Astrocyte (in vitro differentiated cells and primary cell): Measurements from ENCODE around the gene NSFL1C. TPM values are rescaled to one million over a fixed set of nuclear protein-coding genes. Genes with fewer than 3 reads are reported as not detected.

Experiments used
- DNase-seq: peaks from one replicate; pipeline ENCODE4 v3.0.0-alpha.2; 2010; ENCODE audit warnings: low read depth
- FAIRE-seq: peaks from 2 replicates; lab custom pipeline; 2011; peaks lifted over from hg19 to GRCh38; lab: Jason Lieb, UNC
- H2AFZ ChIP-seq: 2 replicates; pipeline ENCODE4 v1.6.0; 2012; ENCODE audit warnings: low read depth, low read length, inconsistent platforms
- H3K27ac ChIP-seq: 2 replicates; pipeline ENCODE4 v1.5.1; 2011; ENCODE audit warnings: low read depth, low read length, inconsistent platforms
- H3K27me3 ChIP-seq: 2 replicates; pipeline ENCODE4 v1.6.0; 2011; ENCODE audit warnings: low read length, inconsistent platforms; ENCODE audit not compliant: insufficient read depth
- H3K36me3 ChIP-seq: 2 replicates; pipeline ENCODE4 v1.5.1; 2011; ENCODE audit warnings: low read length, inconsistent platforms; ENCODE audit not compliant: insufficient read depth
- H3K4me1 ChIP-seq: 2 replicates; pipeline ENCODE4 v1.5.1; 2011; ENCODE audit warnings: low read length, inconsistent platforms; ENCODE audit not compliant: insufficient read depth
- H3K4me2 ChIP-seq: 2 replicates; pipeline ENCODE4 v1.6.0; 2012; ENCODE audit warnings: low read length, inconsistent platforms
- H3K4me3 ChIP-seq: 2 replicates; pipeline ENCODE4 v1.5.1; 2011; ENCODE audit warnings: low read depth, mild to moderate bottlenecking, low read length, inconsistent platforms; ENCODE audit not compliant: insufficient read depth
- H3K79me2 ChIP-seq: 2 replicates; pipeline ENCODE4 v1.6.0; 2012; ENCODE audit warnings: mild to moderate bottlenecking, low read length, inconsistent platforms; ENCODE audit not compliant: insufficient read depth
- H3K9ac ChIP-seq: 2 replicates; pipeline ENCODE4 v1.6.0; 2012; ENCODE audit warnings: mild to moderate bottlenecking, low read length, inconsistent platforms
- H3K9me3 ChIP-seq: 2 replicates; pipeline ENCODE4 v1.5.1; 2012; ENCODE audit warnings: low read depth, mild to moderate bottlenecking, low read length, inconsistent platforms; ENCODE audit not compliant: insufficient read depth
- H4K20me1 ChIP-seq: 2 replicates; pipeline ENCODE4 v1.6.0; 2012; ENCODE audit warnings: low read length, inconsistent platforms; ENCODE audit not compliant: insufficient read depth
- H3K27ac Mint-ChIP-seq: one replicate; pipeline ENCODE4 v1.8.0; 2021; ENCODE audit warnings: mild to moderate bottlenecking, mixed read lengths; ENCODE audit not compliant: unreplicated experiment
- H3K27me3 Mint-ChIP-seq: one replicate; pipeline ENCODE4 v1.8.0; 2021; ENCODE audit warnings: low read depth, mixed read lengths; ENCODE audit not compliant: unreplicated experiment
- H3K36me3 Mint-ChIP-seq: one replicate; pipeline ENCODE4 v1.8.0; 2021; ENCODE audit warnings: low read depth, mixed read lengths; ENCODE audit not compliant: unreplicated experiment
- H3K4me1 Mint-ChIP-seq: one replicate; pipeline ENCODE4 v1.8.0; 2021; ENCODE audit warnings: low read depth, mixed read lengths; ENCODE audit not compliant: unreplicated experiment
- H3K4me3 Mint-ChIP-seq: one replicate; pipeline ENCODE4 v1.8.0; 2021; ENCODE audit warnings: mild to moderate bottlenecking, moderate library complexity, mixed read lengths; ENCODE audit not compliant: unreplicated experiment
- H3K9me3 Mint-ChIP-seq: one replicate; pipeline ENCODE4 v1.8.0; 2021; ENCODE audit warnings: mild to moderate bottlenecking, mixed read lengths; ENCODE audit not compliant: unreplicated experiment
- EZH2 ChIP-seq: IDR thresholded peaks from 2 replicates; pipeline ENCODE4 v1.6.1; 2012; ENCODE audit warnings: mild to moderate bottlenecking, low read length, inconsistent platforms; ENCODE audit not compliant: insufficient read depth
- total RNA-seq: library from RNA; stranded (reverse); gene quantifications from 2 replicates; pipeline ENCODE4 v1.2.1, GENCODE V29; 2021
- TF ChIP-seq, protein P1 (sequence below): IDR thresholded peaks from 2 replicates; pipeline ENCODE4 v1.5.1; 2011; ENCODE audit warnings: low read depth, mild to moderate bottlenecking, inconsistent platforms, low read length, moderate library complexity; ENCODE audit not compliant: insufficient read depth

Gene NSFL1C
- total RNA-seq, 1 donor from 2014 or later: 96.0 TPM

DNA sequence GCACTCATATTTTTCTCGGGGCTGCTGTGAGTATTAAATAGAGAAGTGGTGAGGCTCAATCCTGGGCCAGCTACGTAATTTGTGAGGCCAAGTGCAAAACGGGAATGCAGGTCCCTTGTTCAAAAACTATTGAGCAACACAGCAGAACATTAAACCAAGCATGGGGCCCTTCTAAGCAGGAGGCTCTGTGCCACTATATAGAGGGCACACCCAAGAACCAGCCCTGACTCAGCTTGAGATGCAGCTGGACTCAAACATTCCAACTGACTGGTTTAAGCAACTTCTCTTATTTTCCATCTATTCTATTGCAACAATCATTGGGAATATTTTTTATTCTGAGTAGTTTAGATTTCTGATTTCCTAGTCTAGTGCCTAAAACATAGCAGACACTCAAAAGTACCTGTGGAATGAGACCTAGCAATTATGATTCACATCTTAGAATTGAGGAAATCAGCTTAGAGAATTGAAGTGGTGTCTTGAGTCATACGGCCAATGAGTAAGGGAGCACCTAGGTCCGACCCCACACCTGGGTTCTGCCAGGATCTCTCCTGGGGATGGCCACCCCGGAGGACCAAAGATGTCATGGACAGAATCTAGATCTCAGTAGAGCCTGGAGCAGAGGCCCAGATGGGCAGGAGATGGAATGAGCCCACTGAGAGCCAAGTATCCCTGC, 23.3 kb upstream of the NSFL1C start:
- TF ChIP-seq, protein P1, sequence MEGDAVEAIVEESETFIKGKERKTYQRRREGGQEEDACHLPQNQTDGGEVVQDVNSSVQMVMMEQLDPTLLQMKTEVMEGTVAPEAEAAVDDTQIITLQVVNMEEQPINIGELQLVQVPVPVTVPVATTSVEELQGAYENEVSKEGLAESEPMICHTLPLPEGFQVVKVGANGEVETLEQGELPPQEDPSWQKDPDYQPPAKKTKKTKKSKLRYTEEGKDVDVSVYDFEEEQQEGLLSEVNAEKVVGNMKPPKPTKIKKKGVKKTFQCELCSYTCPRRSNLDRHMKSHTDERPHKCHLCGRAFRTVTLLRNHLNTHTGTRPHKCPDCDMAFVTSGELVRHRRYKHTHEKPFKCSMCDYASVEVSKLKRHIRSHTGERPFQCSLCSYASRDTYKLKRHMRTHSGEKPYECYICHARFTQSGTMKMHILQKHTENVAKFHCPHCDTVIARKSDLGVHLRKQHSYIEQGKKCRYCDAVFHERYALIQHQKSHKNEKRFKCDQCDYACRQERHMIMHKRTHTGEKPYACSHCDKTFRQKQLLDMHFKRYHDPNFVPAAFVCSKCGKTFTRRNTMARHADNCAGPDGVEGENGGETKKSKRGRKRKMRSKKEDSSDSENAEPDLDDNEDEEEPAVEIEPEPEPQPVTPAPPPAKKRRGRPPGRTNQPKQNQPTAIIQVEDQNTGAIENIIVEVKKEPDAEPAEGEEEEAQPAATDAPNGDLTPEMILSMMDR: no peak
- no peak for TF ChIP-seq EZH2
- Mint-ChIP-seq H3K4me1 (no peaks in the 10 kb centered on the region), H3K36me3 (no peaks in the 10 kb centered on the region), H3K27me3 (peaks cover 20% of the 10 kb centered on the region), H3K4me3 (no peak overlapping the region), H3K27ac (no peak overlapping the region), H3K9me3 (peaks cover 5% of the 10 kb centered on the region)
- Histone ChIP-seq H4K20me1 (no peaks in the 10 kb centered on the region), H3K9me3 (no peaks in the 10 kb centered on the region), H3K4me1 (no peaks in the 10 kb centered on the region), H3K27ac (no peak overlapping the region), H2AFZ (no peak overlapping the region), H3K9ac (no peak overlapping the region), H3K4me2 (no peak overlapping the region), H3K79me2 (no peaks in the 10 kb centered on the region), H3K27me3 (peaks cover 27% of the 10 kb centered on the region), H3K36me3 (no peaks in the 10 kb centered on the region), H3K4me3 (no peak overlapping the region)
- FAIRE-seq: no peak
- no peak for DNase-seq

- Histone ChIP-seq H3K4me3 (no peak overlapping the region), H3K9ac (no peak overlapping the region), H3K9me3 (no peaks in the 10 kb centered on the region), H3K4me2 (no peak overlapping the region), H2AFZ (no peak overlapping the region), H3K27me3 (peaks cover 22% of the 10 kb centered on the region), H3K4me1 (no peaks in the 10 kb centered on the region), H3K27ac (no peak overlapping the region), H3K79me2 (no peaks in the 10 kb centered on the region), H4K20me1 (no peaks in the 10 kb centered on the region), H3K36me3 (no peaks in the 10 kb centered on the region)
- no peak for FAIRE-seq
- H3K27ac Mint-ChIP-seq: no peak overlapping the region
- H3K4me3 Mint-ChIP-seq: no peak overlapping the region
- peaks cover under 1% of the 10 kb centered on the region for H3K4me1 Mint-ChIP-seq
- no peaks in the 10 kb centered on the region for H3K36me3 Mint-ChIP-seq
- TF ChIP-seq EZH2: no peak
- TF ChIP-seq, protein P1: no peak
- DNase-seq: no peak
- H3K9me3 Mint-ChIP-seq: peaks cover 5% of the 10 kb centered on the region
- peaks cover 14% of the 10 kb centered on the region for H3K27me3 Mint-ChIP-seq
Measured at GRCh38 chr20:1489325-1489724, 22.7 kb upstream of the NSFL1C start.

DNA sequence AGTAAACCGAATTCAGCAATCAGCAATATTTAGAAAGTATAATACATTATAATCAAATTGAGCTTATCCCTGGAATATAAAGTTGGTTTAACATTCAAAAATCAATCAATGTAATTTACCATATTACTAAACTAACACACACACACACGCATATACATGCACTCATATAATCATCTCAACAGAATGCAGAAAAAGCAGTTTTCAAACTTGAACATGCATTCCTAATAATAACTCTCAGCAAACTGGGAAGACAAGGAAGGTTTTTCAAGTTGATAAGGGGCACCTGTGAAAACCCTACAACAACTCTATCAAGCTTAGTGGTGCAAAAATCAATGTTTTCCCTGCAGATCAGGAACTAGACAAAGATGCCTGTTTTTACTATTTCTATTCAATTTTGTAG, 19.9 kb upstream of the NSFL1C start:
- FAIRE-seq: no peak
- H3K4me3 Mint-ChIP-seq: no peak overlapping the region

More for the DNA sequence above, 19.9 kb upstream of the NSFL1C start:
- Histone ChIP-seq H3K27me3 (peaks cover 7% of the 10 kb centered on the region), H3K4me1 (no peaks in the 10 kb centered on the region), H3K79me2 (no peaks in the 10 kb centered on the region), H4K20me1 (no peaks in the 10 kb centered on the region), H3K27ac (no peak overlapping the region), H3K9me3 (no peaks in the 10 kb centered on the region), H2AFZ (no peak overlapping the region), H3K36me3 (no peaks in the 10 kb centered on the region), H3K4me3 (no peak overlapping the region), H3K4me2 (no peak overlapping the region), H3K9ac (no peak overlapping the region)
- DNase-seq: no peak
- Mint-ChIP-seq H3K27ac (no peak overlapping the region), H3K27me3 (peaks cover 2% of the 10 kb centered on the region), H3K9me3 (no peaks in the 10 kb centered on the region), H3K4me1 (peaks cover 1% of the 10 kb centered on the region), H3K36me3 (no peaks in the 10 kb centered on the region)
- TF ChIP-seq, protein P1: no peak
- no peak for TF ChIP-seq EZH2
